Loucy (cell line): Measurements from ENCODE around the gene RNF145.

Experiments used
- H2AFZ ChIP-seq: fragments of 200-600 bp; sonication (generic); 2 replicates; pipeline ENCODE4 v1.6.0; 2016; ENCODE audit warnings: antibody characterized with exemption, mild to moderate bottlenecking, low read length, moderate library complexity
- H3F3A ChIP-seq: fragments of 200-600 bp; 2 replicates; pipeline ENCODE4 v1.6.0; 2016; ENCODE audit warnings: antibody characterized with exemption, low read depth, mild to moderate bottlenecking
- H3K27me3 ChIP-seq: fragments of 200-600 bp; sonication (generic); 2 replicates; pipeline ENCODE4 v1.6.1; 2014; ENCODE audit warnings: low read length, mild to moderate bottlenecking; ENCODE audit not compliant: insufficient read depth, poor library complexity, severe bottlenecking
- H3K36me3 ChIP-seq: fragments of 200-600 bp; sonication (generic); 2 replicates; pipeline ENCODE4 v1.6.1; 2016; ENCODE audit warnings: low read length; ENCODE audit not compliant: insufficient read depth
- H3K4me1 ChIP-seq: fragments of 200-600 bp; sonication (generic); 2 replicates; pipeline ENCODE4 v1.5.1; 2014; ENCODE audit warnings: low read length, mild to moderate bottlenecking; ENCODE audit not compliant: insufficient read depth, poor library complexity, severe bottlenecking
- H3K4me2 ChIP-seq: fragments of 200-600 bp; sonication (generic); 2 replicates; pipeline ENCODE4 v1.6.0; 2014; ENCODE audit warnings: antibody characterized with exemption, low read length, low read depth, mild to moderate bottlenecking; ENCODE audit not compliant: poor library complexity, severe bottlenecking
- H3K4me3 ChIP-seq: fragments of 200-600 bp; sonication (generic); 2 replicates; pipeline ENCODE4 v1.5.1; 2014; ENCODE audit warnings: low read length, mild to moderate bottlenecking, mixed read lengths; ENCODE audit not compliant: poor library complexity, severe bottlenecking
- H3K79me2 ChIP-seq: fragments of 200-600 bp; sonication (generic); 2 replicates; pipeline ENCODE4 v1.6.1; 2014; ENCODE audit warnings: low read length; ENCODE audit not compliant: insufficient read depth
- H3K9ac ChIP-seq: fragments of 200-600 bp; sonication (generic); 2 replicates; pipeline ENCODE4 v1.6.0; 2014; ENCODE audit warnings: mild to moderate bottlenecking, low read depth, low read length, moderate library complexity; ENCODE audit not compliant: poor library complexity, severe bottlenecking
- H3K9me2 ChIP-seq: fragments of 200-600 bp; sonication (generic); replicated peaks from 2 replicates; pipeline ENCODE4 v1.6.1; 2016; ENCODE audit warnings: low read depth, low read length, mixed read lengths
- H3K9me3 ChIP-seq: fragments of 200-600 bp; sonication (generic); 2 replicates; pipeline ENCODE4 v1.6.1; 2014; ENCODE audit warnings: mild to moderate bottlenecking, antibody characterized with exemption, low read length, low read depth; ENCODE audit not compliant: insufficient read depth
- H4K20me1 ChIP-seq: fragments of 200-600 bp; sonication (generic); 2 replicates; pipeline ENCODE4 v1.6.0; 2014; ENCODE audit warnings: antibody characterized with exemption, low read length, mild to moderate bottlenecking; ENCODE audit not compliant: insufficient read depth, poor library complexity, severe bottlenecking
- CTCF ChIP-seq: fragments of 200-600 bp; sonication (generic); conservative IDR thresholded peaks from 2 replicates; pipeline ENCODE4 v1.5.1; 2014; ENCODE audit warnings: mild to moderate bottlenecking, antibody characterized with exemption, low read length
- EZH2phosphoT487 ChIP-seq: fragments of 200-600 bp; IDR thresholded peaks from 2 replicates; pipeline ENCODE4 v1.6.1; 2018; ENCODE audit warnings: antibody characterized with exemption, mild to moderate bottlenecking, moderate library complexity, borderline replicate concordance

The RNF145 gene

GRCh38 chr5:159208514-159209437 lies 577 bp downstream of the RNF145 start:
- no peaks in the 10 kb centered on the region for H3K27me3 ChIP-seq
- H3K79me2 ChIP-seq = peaks cover 46% of the 10 kb centered on the region
- H3K4me3 ChIP-seq = peak overlapping the region; percentile 87
- peaks cover 5% of the 10 kb centered on the region for H3F3A ChIP-seq
- H3K4me2 ChIP-seq = peak overlapping the region; percentile 98
- H2AFZ ChIP-seq = peak overlapping the region; percentile 60; the same call in 1 of the 2 replicates
- no peaks in the 10 kb centered on the region for H3K9me2 ChIP-seq
- peaks cover 40% of the 10 kb centered on the region for H3K4me1 ChIP-seq
- peaks cover 31% of the 10 kb centered on the region for H4K20me1 ChIP-seq
- TF ChIP-seq CTCF = no peak
- no peak for TF ChIP-seq EZH2phosphoT487
- H3K9me3 ChIP-seq = no peaks in the 10 kb centered on the region
- no peaks in the 10 kb centered on the region for H3K36me3 ChIP-seq
- peak overlapping the region; percentile 84 for H3K9ac ChIP-seq

GRCh38 chr5:159207686-159208513 lies 1.5 kb downstream of the RNF145 start:
- Histone ChIP-seq H4K20me1 (peaks cover 32% of the 10 kb centered on the region), H3K4me1 (peaks cover 46% of the 10 kb centered on the region), H3F3A (peaks cover 5% of the 10 kb centered on the region), H3K4me3 (peak overlapping the region; percentile 87), H3K36me3 (no peaks in the 10 kb centered on the region), H3K79me2 (peaks cover 55% of the 10 kb centered on the region), H3K4me2 (peak overlapping the region; percentile 98), H3K9me2 (no peaks in the 10 kb centered on the region), H3K27me3 (no peaks in the 10 kb centered on the region), H3K9ac (peak overlapping the region; percentile 84), H2AFZ (peak overlapping the region; percentile 41), H3K9me3 (no peaks in the 10 kb centered on the region)
- no peak for TF ChIP-seq EZH2phosphoT487
- TF ChIP-seq CTCF = no peak

- H3K9me2 ChIP-seq = no peaks in the 10 kb centered on the region
- H3K4me2 ChIP-seq = peak overlapping the region; percentile 98
- no peaks in the 10 kb centered on the region for H3K9me3 ChIP-seq
- no peak for TF ChIP-seq CTCF
- no peak for TF ChIP-seq EZH2phosphoT487
- H2AFZ ChIP-seq = peak overlapping the region; percentile 41
- peaks cover 61% of the 10 kb centered on the region for H3K79me2 ChIP-seq
- H3K4me3 ChIP-seq = peak overlapping the region; percentile 87
- peaks cover 36% of the 10 kb centered on the region for H4K20me1 ChIP-seq
- H3K4me1 ChIP-seq = peaks cover 46% of the 10 kb centered on the region
- peak overlapping the region; percentile 84 for H3K9ac ChIP-seq
- no peaks in the 10 kb centered on the region for H3K27me3 ChIP-seq
- peaks cover 5% of the 10 kb centered on the region for H3F3A ChIP-seq
- no peaks in the 10 kb centered on the region for H3K36me3 ChIP-seq
Observed at GRCh38 chr5:159207222-159207685, 2.1 kb downstream of the RNF145 start.
